H54 (cell line): ENCODE data around the gene CELA2A.
"Not testable (repeated sequence)": the region's sequence is repeated elsewhere in the genome, so short reads cannot be mapped to it uniquely, and the experiment has no call there.

Experiments used
- DNase-seq: peaks from one replicate; pipeline ENCODE4 v3.0.0; 2011; ENCODE audit warnings: low spot score, mixed read lengths; ENCODE audit not compliant: insufficient read length
- FAIRE-seq: peaks from 3 replicates; lab custom pipeline; 2011; peaks lifted over from hg19 to GRCh38; lab: Jason Lieb, UNC
- POLR2A ChIP-seq: IDR thresholded peaks from 2 replicates; pipeline ENCODE4 v1.6.1; 2011; ENCODE audit warnings: low read depth, mild to moderate bottlenecking, low read length

The CELA2A gene

GRCh38 chr1:15459771-15460707 lies 3.5 kb downstream of the CELA2A start:
- DNase-seq = no peak
- FAIRE-seq = no peak
- TF ChIP-seq POLR2A = no peak

GRCh38 chr1:15460708-15461095 lies 4.2 kb downstream of the CELA2A start:
- DNase-seq (no peak), FAIRE-seq (no peak)
- TF ChIP-seq POLR2A = no peak

- not testable (repeated sequence) for FAIRE-seq, DNase-seq
These were observed 6.7 kb downstream of the CELA2A start for GRCh38 chr1:15463064-15463800.

- FAIRE-seq, DNase-seq: not testable (repeated sequence)
These were observed 7.4 kb downstream of the CELA2A start for GRCh38 chr1:15463926-15464322.

GRCh38 chr1:15465674-15466073 lies 9.1 kb downstream of the CELA2A start:
- FAIRE-seq (no peak), DNase-seq (no peak)
- TF ChIP-seq POLR2A = no peak

GRCh38 chr1:15466955-15467625 lies 10.6 kb downstream of the CELA2A start:
- not testable (repeated sequence) for FAIRE-seq, DNase-seq

GRCh38 chr1:15468145-15468544 lies 11.6 kb downstream of the CELA2A start:
- FAIRE-seq (no peak), DNase-seq (no peak)
- TF ChIP-seq POLR2A = no peak

- DNase-seq (no peak), FAIRE-seq (no peak)
- TF ChIP-seq POLR2A = no peak
These were observed 12.8 kb downstream of the CELA2A start for GRCh38 chr1:15469361-15469760.

- not testable (repeated sequence) for DNase-seq, FAIRE-seq
These were observed 13.4 kb downstream of the CELA2A start for GRCh38 chr1:15469821-15470448.

GRCh38 chr1:15471067-15471466 lies 14.5 kb downstream of the CELA2A start:
- not testable (repeated sequence) for FAIRE-seq, DNase-seq

- not testable (repeated sequence) for FAIRE-seq, DNase-seq
These were observed 15.2 kb downstream of the CELA2A start for GRCh38 chr1:15471723-15472122.

- TF ChIP-seq POLR2A = no peak
- FAIRE-seq = no peak
- no peak for DNase-seq
These were observed 16.1 kb downstream of the CELA2A start for GRCh38 chr1:15472587-15472986.

GRCh38 chr1:15475752-15476314 lies 19.3 kb downstream of the CELA2A start, which contains the start of gene CELA2B:
TSS of gene CELA2B (plus strand) at chr1:15476104. CDS start at chr1:15476126, 22 bp downstream.
- no peak for TF ChIP-seq POLR2A
- no peak for FAIRE-seq
- DNase-seq = no peak
